Body of pancreas (tissue), 4 donors: ENCODE data around the gene ARHGEF25. TPM values are rescaled to one million over a fixed set of nuclear protein-coding genes. Genes with fewer than 3 reads are reported as not detected.

Experiments used
- ATAC-seq: fragments of 150-250 bp; one replicate; pipeline ENCODE4 v1.9.1; 2016
- DNase-seq, 4 donors: peaks; one replicate each; pipeline ENCODE4 v3.0.0-alpha.2; 2019
- H3K27ac ChIP-seq, 4 donors: fragments of 200-600 bp; sonication (generic); 1 replicate in 3 of 4; 2 replicates in 1 of 4; pipeline versions ENCODE4 v1.5.1 to v1.6.1; 2016 to 2019; ENCODE audit warnings: mild to moderate bottlenecking in 1 of 4, mixed read lengths in 1 of 4, moderate library complexity in 1 of 4
- H3K27me3 ChIP-seq, 2 donors: fragments of 200-600 bp; sonication (generic); one replicate each; pipeline ENCODE4 v1.6.0; 2016; ENCODE audit warnings: mild to moderate bottlenecking in 1 of 2
- H3K36me3 ChIP-seq, 2 donors: fragments of 200-600 bp; sonication (generic); replicated peaks in 1 of 2; 2 replicates each; pipeline ENCODE4 v1.5.1; 2016; ENCODE audit warnings: low read depth in 2 of 2; ENCODE audit not compliant: insufficient read depth in 1 of 2
- H3K4me1 ChIP-seq: fragments of 200-600 bp; sonication (generic); one replicate; pipeline ENCODE4 v1.6.0; 2016
- H3K4me3 ChIP-seq, 2 donors: fragments of 200-600 bp; sonication (generic); 1 replicate in 1 of 2; 2 replicates in 1 of 2; pipeline ENCODE4 v1.5.1; 2016 to 2019
- H3K9me3 ChIP-seq, 3 donors: fragments of 200-600 bp; sonication (generic); 1 replicate in 2 of 3; 2 replicates in 1 of 3; pipeline ENCODE4 v1.5.1; 2016
- POLR2A ChIP-seq, 3 donors: fragments of 450-650 bp; IDR thresholded peaks; one replicate each; pipeline ENCODE4 v1.6.1; 2016; ENCODE audit warnings: antibody characterized with exemption in 3 of 3, mild to moderate bottlenecking in 2 of 3
- WGBS, 2 donors: methylation state at CpG; one replicate each; pipeline ENCODE4 v1.1.5; 2017; 5-methylcytosine and 5-hydroxymethylcytosine counted together
- intact Hi-C: fragments of 100-400 bp; cut with DNase I; formaldehyde crosslinking; loops from one replicate; pipeline ENCODE4 v1.15.1; 2023
- total RNA-seq, 2 donors: library from RNA; depleted of rRNA; stranded (reverse); fragments of >200 nt; gene quantifications; one replicate each; pipeline ENCODE4 v1.1.0, GENCODE V29; 2016
- TF ChIP-seq, protein P1 (sequence below), 7 experiments: fragments of 450-650 bp in 4 of 7; fragments of 200-600 bp in 3 of 7; sonication (generic) in 3 of 7; IDR thresholded peaks; one replicate each; pipeline ENCODE4 v1.5.1; 2016 to 2019; ENCODE audit warnings: antibody characterized with exemption in 7 of 7

Gene ARHGEF25
- total RNA-seq = 10 to 100 TPM; 10.1 to 10.9 TPM

DNA sequence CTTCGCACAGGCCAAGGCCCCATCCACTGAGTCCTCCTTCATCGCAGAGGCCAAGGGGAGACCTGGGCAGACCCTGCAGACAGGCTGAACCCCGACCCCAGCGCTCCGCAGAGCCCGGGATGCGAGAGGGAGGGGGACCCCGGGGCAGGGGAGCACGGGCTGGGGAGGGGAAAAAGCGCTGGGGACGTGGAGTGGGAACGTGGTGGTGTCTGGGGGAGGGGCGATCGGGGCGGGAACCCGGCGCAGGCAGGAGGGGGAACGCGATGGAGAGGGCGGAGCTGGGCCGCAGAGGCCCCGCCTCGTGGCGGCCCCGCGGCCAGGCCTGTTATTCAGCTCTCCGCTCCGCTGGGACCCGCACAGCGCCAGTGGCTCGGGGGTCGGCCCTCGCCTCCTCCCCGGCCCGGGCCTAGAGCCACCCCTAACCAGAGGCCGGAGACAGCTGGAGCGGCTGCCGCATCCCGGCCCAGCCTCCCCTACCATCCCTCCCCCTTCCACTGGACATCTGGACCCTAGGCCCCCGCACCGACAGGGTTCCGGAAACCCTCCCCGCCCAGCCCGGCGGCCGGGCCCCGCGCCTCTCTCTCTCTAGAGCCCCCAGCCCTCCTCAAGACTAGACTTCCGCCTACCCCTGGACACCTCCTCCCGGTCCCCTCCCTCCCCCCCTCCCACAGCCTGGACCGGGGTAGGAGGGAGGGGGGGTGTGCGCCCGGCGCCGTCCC is at the start of gene ARHGEF25:
ARHGEF25 (plus strand) TSS at position 328 of the 719 bp plus-strand sequence. CDS start 460 bp downstream, outside the sequence.
- DNase-seq (peak; percentile 51 to 71 (median 60)), ATAC-seq (peak; percentile 79)
- TF ChIP-seq, protein P1, sequence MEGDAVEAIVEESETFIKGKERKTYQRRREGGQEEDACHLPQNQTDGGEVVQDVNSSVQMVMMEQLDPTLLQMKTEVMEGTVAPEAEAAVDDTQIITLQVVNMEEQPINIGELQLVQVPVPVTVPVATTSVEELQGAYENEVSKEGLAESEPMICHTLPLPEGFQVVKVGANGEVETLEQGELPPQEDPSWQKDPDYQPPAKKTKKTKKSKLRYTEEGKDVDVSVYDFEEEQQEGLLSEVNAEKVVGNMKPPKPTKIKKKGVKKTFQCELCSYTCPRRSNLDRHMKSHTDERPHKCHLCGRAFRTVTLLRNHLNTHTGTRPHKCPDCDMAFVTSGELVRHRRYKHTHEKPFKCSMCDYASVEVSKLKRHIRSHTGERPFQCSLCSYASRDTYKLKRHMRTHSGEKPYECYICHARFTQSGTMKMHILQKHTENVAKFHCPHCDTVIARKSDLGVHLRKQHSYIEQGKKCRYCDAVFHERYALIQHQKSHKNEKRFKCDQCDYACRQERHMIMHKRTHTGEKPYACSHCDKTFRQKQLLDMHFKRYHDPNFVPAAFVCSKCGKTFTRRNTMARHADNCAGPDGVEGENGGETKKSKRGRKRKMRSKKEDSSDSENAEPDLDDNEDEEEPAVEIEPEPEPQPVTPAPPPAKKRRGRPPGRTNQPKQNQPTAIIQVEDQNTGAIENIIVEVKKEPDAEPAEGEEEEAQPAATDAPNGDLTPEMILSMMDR (IDR thresholded peaks at IDR 0.05) = no peak
- TF ChIP-seq POLR2A (IDR thresholded peaks at IDR 0.05) = peak; percentile 41 to 58 (median 49)
- WGBS, 2 donors = 1 to 3% methylated on average over 21 to 42 of the region's 55 CpGs
- Histone ChIP-seq H3K27me3 (no peaks in the 10 kb centered on the region), H3K27ac (peak within 1 kb of the TSS in 3 of 4 donors; percentile 8 to 54 (median 28)), H3K36me3 (no peaks in the 10 kb centered on the region), H3K4me3 (peak within 1 kb of the TSS; percentile 44 to 59), H3K4me1 (peaks cover 22% of the 10 kb centered on the region), H3K9me3 (no peaks in the 10 kb centered on the region)
- intact Hi-C loops = no loop called here

DNA sequence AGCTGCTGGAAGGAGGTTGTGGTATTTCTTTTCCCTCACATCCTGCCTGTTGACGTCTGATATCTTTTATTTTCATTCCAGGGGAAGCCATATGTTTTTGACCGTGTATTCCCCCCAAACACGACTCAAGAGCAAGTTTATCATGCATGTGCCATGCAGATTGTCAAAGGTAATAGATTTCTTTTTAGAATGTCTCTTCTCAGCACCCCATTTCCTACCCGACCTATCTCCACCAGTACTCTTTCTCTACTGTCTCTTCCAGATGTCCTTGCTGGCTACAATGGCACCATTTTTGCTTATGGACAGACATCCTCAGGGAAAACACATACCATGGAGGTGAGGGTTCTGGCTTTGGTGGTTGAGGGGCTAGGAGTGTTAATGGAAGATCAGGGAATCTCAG is 47.9 kb upstream of the ARHGEF25 start:
- no peak for TF ChIP-seq POLR2A (IDR thresholded peaks at IDR 0.05)
- TF ChIP-seq, protein P1 (IDR thresholded peaks at IDR 0.05) = no peak
- ATAC-seq (no peak), DNase-seq (no peak)
- Histone ChIP-seq H3K36me3 (no peaks in the 10 kb centered on the region), H3K4me1 (no peaks in the 10 kb centered on the region), H3K4me3 (no peak overlapping the region), H3K9me3 (no peaks in the 10 kb centered on the region), H3K27ac (no peak overlapping the region), H3K27me3 (no peaks in the 10 kb centered on the region)
- intact Hi-C loops = no loop called here
- WGBS, 2 donors = 57 to 58% methylated on average over 4 of the region's 4 CpGs

DNA sequence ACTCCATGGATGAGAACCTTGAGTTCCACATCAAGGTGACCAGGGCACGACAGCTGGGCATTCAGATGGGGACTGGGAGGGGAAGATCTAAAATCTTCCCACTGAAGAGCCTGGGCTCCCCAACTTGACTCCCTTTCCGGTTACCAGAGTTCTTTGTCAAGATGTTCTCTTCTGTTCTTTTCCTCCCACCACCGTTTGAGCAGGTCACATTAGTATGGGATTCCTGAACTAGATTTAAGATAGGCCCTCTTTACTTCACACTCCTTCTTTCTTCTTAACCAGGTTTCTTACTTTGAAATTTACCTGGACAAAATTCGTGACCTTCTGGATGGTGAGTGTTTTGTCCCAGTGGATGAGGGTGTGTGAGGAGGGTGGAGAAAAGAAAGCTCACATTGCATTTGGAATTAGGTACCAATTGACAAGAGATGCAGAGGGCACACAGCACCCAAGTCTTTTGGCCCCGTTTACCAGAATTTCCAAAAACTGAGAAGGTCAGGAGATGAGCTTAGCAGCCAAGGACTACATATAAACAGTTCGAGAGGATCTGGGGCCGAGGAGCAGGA is 47.0 kb upstream of the ARHGEF25 start:
- H3K4me1 ChIP-seq = no peaks in the 10 kb centered on the region
- no peaks in the 10 kb centered on the region for H3K27me3 ChIP-seq
- intact Hi-C loops = no loop called here
- H3K36me3 ChIP-seq = no peaks in the 10 kb centered on the region
- ATAC-seq (no peak), DNase-seq (no peak)
- no peaks in the 10 kb centered on the region for H3K9me3 ChIP-seq
- TF ChIP-seq, protein P1 (IDR thresholded peaks at IDR 0.05) = no peak
- no peak for TF ChIP-seq POLR2A (IDR thresholded peaks at IDR 0.05)
- no peak overlapping the region for H3K27ac ChIP-seq
- no peak overlapping the region for H3K4me3 ChIP-seq
- WGBS, 2 donors = 70 to 78% methylated on average over 7 of the region's 7 CpGs

DNA sequence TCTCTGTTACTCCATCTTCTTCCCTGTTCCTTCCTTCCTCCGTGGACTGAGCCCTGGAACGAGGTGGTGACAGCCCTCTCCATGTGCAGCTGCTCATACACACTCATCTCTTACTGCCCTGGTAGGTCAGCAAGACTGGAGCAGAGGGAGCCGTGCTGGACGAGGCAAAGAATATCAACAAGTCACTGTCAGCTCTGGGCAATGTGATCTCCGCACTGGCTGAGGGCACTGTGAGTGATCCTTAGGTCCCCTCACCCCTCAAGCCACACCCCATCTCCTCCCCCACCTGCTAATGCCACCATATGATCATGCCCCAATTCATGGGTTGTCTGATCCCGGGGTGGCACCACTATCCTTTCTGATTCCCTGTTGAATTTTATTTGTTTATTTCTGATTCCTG is 42.4 kb upstream of the ARHGEF25 start:
- ATAC-seq = no peak

More for the DNA sequence above, 42.4 kb upstream of the ARHGEF25 start:
- TF ChIP-seq, protein P1 (IDR thresholded peaks at IDR 0.05) = no peak
- TF ChIP-seq POLR2A (IDR thresholded peaks at IDR 0.05) = no peak
- no peaks in the 10 kb centered on the region for H3K4me1 ChIP-seq
- no peak for DNase-seq
- no peak overlapping the region for H3K27ac ChIP-seq
- H3K9me3 ChIP-seq = no peaks in the 10 kb centered on the region
- 78 to 80% methylated on average over 4 to 6 of the region's 6 CpGs for WGBS, 2 donors
- H3K4me3 ChIP-seq = no peak overlapping the region
- intact Hi-C loops = no loop called here
- no peaks in the 10 kb centered on the region for H3K36me3 ChIP-seq
- no peaks in the 10 kb centered on the region for H3K27me3 ChIP-seq
